Subcutaneous adipose tissue (tissue), 4 donors: ENCODE data around the gene EEF1AKMT2. TPM values are rescaled to one million over a fixed set of nuclear protein-coding genes. Genes with fewer than 3 reads are reported as not detected.

Experiments
- CTCF ChIP-seq: fragments of 450-650 bp; IDR thresholded peaks from one replicate; pipeline ENCODE4 v1.5.1; 2016; ENCODE audit warnings: low read depth, mild to moderate bottlenecking, control low read depth, antibody characterized with exemption, moderate library complexity
- total RNA-seq, 4 donors: library from RNA; depleted of rRNA; stranded (reverse); fragments of >200 nt; gene quantifications; one replicate each; pipeline ENCODE4 v1.1.0, GENCODE V29; 2016

The EEF1AKMT2 gene
- total RNA-seq, 4 donors from 2014 or later: 11.3 to 28.4 (median 17.8) TPM

GRCh38 chr10:124825702-124826101, 34.0 kb upstream of the EEF1AKMT2 start:
- no peak for TF ChIP-seq CTCF

GRCh38 chr10:124824507-124824906, 32.8 kb upstream of the EEF1AKMT2 start:
- no peak for TF ChIP-seq CTCF

- TF ChIP-seq CTCF: no peak
Measured at GRCh38 chr10:124821520-124821919, 29.8 kb upstream of the EEF1AKMT2 start.

GRCh38 chr10:124820121-124820520, 28.4 kb upstream of the EEF1AKMT2 start:
- TF ChIP-seq CTCF: no peak

- no peak for TF ChIP-seq CTCF
Measured at GRCh38 chr10:124802313-124802675, 10.6 kb upstream of the EEF1AKMT2 start.

- no peak for TF ChIP-seq CTCF
Measured at GRCh38 chr10:124799211-124799610, 7.5 kb upstream of the EEF1AKMT2 start.

- TF ChIP-seq CTCF: no peak
Measured at GRCh38 chr10:124798781-124799180, 7.1 kb upstream of the EEF1AKMT2 start.
